ENCODE data around the gene GAB1. TPM values are rescaled to one million over a fixed set of nuclear protein-coding genes. Genes with fewer than 3 reads are reported as not detected.

The GAB1 gene
- total and polyA plus RNA-seq, 2 of the 8 experiments (the other 6 are each of a cell fraction or from before 2014, with no cell fraction given): 6.8 to 21.3 TPM

DNA sequence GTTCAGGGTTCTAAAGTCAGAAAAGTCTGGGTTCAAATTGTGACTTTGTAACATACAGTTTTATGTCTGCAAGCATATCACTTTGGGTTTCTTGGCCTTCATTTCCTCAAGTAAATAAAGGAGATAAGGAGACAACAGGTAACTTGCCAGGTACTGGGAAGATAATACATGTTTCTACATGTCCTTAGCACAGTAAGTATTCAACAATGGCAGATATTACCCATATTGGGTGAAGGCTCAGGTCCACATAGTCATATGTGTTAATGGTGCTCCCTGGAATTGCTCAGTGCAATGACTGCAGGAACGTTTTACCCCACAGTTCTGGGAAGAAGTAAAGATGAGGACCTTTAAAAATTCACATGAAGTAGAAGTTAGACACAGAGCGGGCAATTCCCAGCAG, 35.8 kb upstream of the GAB1 start:
- FAIRE-seq: no peak
- no peak overlapping the region for H3K14ac ChIP-seq (ENCODE audit: insufficient read length)
- no peaks in the 10 kb centered on the region for H4K20me1 ChIP-seq (replicated peaks in 1 of 2; ENCODE audit: control insufficient read depth in 1 of 2, insufficient read depth in 2 of 2, low read length in 2 of 2)
- no peaks in the 10 kb centered on the region for H3K79me1 ChIP-seq (ENCODE audit: low read depth, low read length)
- no peak overlapping the region for H4K5ac ChIP-seq (ENCODE audit: insufficient read length, low read depth, low read length)
- H3K79me2 ChIP-seq (ENCODE audit: control insufficient read depth in 1 of 2, insufficient read depth in 2 of 2, low read length in 2 of 2): no peaks in the 10 kb centered on the region
- DNase-seq (ENCODE audit: low read depth in 1 of 2, low spot score in 2 of 2): no peak
- no peak overlapping the region for H3K4ac ChIP-seq (replicated peaks; ENCODE audit: insufficient read length, low read depth, low read length)
- H3K9me3 ChIP-seq (ENCODE audit: insufficient read depth in 2 of 2, low read depth in 1 of 2, low read length in 1 of 2): no peaks in the 10 kb centered on the region
- H3K23me2 ChIP-seq (ENCODE audit: low read depth, low read length): no peaks in the 10 kb centered on the region
- CTCF ChIA-PET (ENCODE audit: partially characterized antibody): no interaction called here
- H3K4me2 ChIP-seq (ENCODE audit: insufficient read depth in 1 of 2, low read depth in 2 of 2, low read length in 2 of 2): no peak overlapping the region
- 87% methylated on average over 2 of the region's 2 CpGs; no CpG with 5 or more reads in 1 of the 2 experiments for WGBS, 2 experiments (ENCODE audit: extremely low coverage in 1 of 2, insufficient coverage in 1 of 2, insufficient read length in 1 of 2, insufficient replicate concordance in 2 of 2, low coverage in 1 of 2, low lambda C conversion rate in 2 of 2, missing lambda C conversion rate in 1 of 2)
- H3K4me1 ChIP-seq (replicated peaks in 1 of 4; ENCODE audit: control insufficient read depth in 3 of 4, insufficient read depth in 4 of 4, low read length in 3 of 4): no peaks in the 10 kb centered on the region
- no peak overlapping the region for H3K56ac ChIP-seq (replicated peaks; ENCODE audit: insufficient read length, low read depth, low read length)
- no peak overlapping the region for H4K91ac ChIP-seq (replicated peaks; ENCODE audit: insufficient read length, low read length)
- no peak overlapping the region for H3K23ac ChIP-seq (ENCODE audit: insufficient read length)
- POLR2A ChIA-PET (ENCODE audit: partially characterized antibody): no interaction called here
- H2BK15ac ChIP-seq (ENCODE audit: low read length): no peak overlapping the region
- H3K9ac ChIP-seq (replicated peaks in 1 of 4; ENCODE audit: extremely low read depth in 1 of 4, low read depth in 3 of 4, low read length in 3 of 4): no peak overlapping the region
- no peak overlapping the region for H3K18ac ChIP-seq (ENCODE audit: extremely low read depth, low read length)
- H2BK5ac ChIP-seq (ENCODE audit: low read depth, low read length): no peak overlapping the region
- no peaks in the 10 kb centered on the region for H3K36me3 ChIP-seq (ENCODE audit: control insufficient read depth in 2 of 4, insufficient read depth in 4 of 4, low read length in 3 of 4)
- no peak overlapping the region for H2BK20ac ChIP-seq (ENCODE audit: low read length)
- H3K4me3 ChIP-seq (ENCODE audit: extremely low read depth in 1 of 4, insufficient read depth in 2 of 4, low read depth in 3 of 4, low read length in 4 of 4): no peak overlapping the region
- H2AK5ac ChIP-seq (ENCODE audit: low read depth, low read length): no peak overlapping the region
- H2BK120ac ChIP-seq (replicated peaks; ENCODE audit: low read depth, low read length): no peak overlapping the region
- 0 out of 2 replicates have a peak overlapping the region, but pooled peaks have one; percentile 13 for H2AFZ ChIP-seq (ENCODE audit: low read length)
- H2BK12ac ChIP-seq (ENCODE audit: low read depth, low read length): no peak overlapping the region
- no peak overlapping the region for H3K27ac ChIP-seq (ENCODE audit: low read depth, low read length)
- no peak overlapping the region for H4K8ac ChIP-seq (ENCODE audit: extremely low read depth, insufficient read depth, low read length)
- H3K27me3 ChIP-seq (replicated peaks in 1 of 4; ENCODE audit: control insufficient read depth in 3 of 4, extremely low read depth in 1 of 4, insufficient read depth in 3 of 4, low read length in 3 of 4): no peaks in the 10 kb centered on the region
- TF ChIP-seq TEAD4 (IDR thresholded peaks at IDR 0.05; ENCODE audit: low read depth, low read length): no peak
- no peak for TF ChIP-seq CBX5 (IDR thresholded peaks at IDR 0.05; ENCODE audit: low read depth, low read length)
- TF ChIP-seq SP1 (IDR thresholded peaks at IDR 0.05; ENCODE audit: low read depth, low read length): no peak
- no peak for TF ChIP-seq SIX5 (IDR thresholded peaks at IDR 0.05; ENCODE audit: low read depth, low read length)
- no peak for TF ChIP-seq PHF8 (conservative IDR thresholded peaks at IDR 0.05; ENCODE audit: low read depth, low read length)
- no peak for TF ChIP-seq BCL11A (IDR thresholded peaks at IDR 0.05; ENCODE audit: low read depth in 2 of 2, low read length in 2 of 2)
- no peak for TF ChIP-seq SIRT6 (IDR thresholded peaks at IDR 0.05; ENCODE audit: low read length)
- TF ChIP-seq ASH2L (IDR thresholded peaks at IDR 0.05; ENCODE audit: low read length): no peak
- no peak for TF ChIP-seq TCF12 (IDR thresholded peaks at IDR 0.05; ENCODE audit: low read depth, low read length)
- TF ChIP-seq CHD1 (IDR thresholded peaks at IDR 0.05; ENCODE audit: low read depth, low read length): no peak
- TF ChIP-seq FOSL1 (IDR thresholded peaks at IDR 0.05; ENCODE audit: insufficient read depth, low read depth, low read length): no peak
- no peak for TF ChIP-seq JUND (IDR thresholded peaks at IDR 0.05; ENCODE audit: low read length)
- no peak for TF ChIP-seq CBX8 (IDR thresholded peaks at IDR 0.05; ENCODE audit: borderline replicate concordance, low read depth, low read length)
- TF ChIP-seq KDM5A (IDR thresholded peaks at IDR 0.05; ENCODE audit: low read length): no peak
- no peak for TF ChIP-seq RFX5 (IDR thresholded peaks at IDR 0.05; ENCODE audit: borderline replicate concordance, low read depth, low read length)
